ENCODE data around the gene VIPR2.

Gene VIPR2

DNA sequence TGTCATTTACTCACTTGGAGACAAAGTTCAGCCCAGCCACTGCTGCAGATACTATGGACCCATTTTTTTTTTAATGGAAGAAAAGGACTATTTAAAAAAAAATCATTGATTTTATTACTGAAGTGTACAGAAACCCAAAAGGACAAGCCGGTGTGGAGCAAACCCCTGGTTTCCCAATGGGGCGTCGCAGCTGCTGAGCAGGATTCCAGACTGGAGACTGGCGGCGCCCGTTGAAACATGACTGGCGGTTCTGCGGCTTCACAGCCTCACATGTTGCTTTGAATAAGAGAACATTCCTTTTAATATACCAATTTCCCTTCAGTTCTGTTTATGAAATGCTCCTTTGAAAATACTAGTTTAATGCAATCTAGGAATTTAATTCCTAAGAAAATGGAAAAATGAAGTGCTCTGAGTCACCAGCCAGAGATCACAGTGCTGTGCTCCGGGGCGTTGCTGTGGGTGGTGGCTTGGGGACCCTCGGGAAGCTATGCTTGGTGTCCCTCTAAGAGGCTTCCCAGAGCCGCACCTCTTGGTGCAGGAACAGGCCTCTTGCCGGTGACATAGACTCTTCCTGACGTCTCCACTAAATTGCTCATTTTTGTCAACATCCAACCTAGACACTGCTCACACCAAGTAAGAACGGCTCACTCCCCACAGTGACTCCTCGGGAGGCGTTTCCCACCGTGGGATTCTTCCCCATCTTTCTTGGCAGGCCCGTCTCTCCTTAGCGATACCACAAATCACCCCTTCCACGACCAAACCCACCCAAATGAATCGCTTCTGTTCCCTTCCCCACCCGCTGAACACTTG, 12.0 kb upstream of the VIPR2 start:
- DNase-seq = no peak

DNA sequence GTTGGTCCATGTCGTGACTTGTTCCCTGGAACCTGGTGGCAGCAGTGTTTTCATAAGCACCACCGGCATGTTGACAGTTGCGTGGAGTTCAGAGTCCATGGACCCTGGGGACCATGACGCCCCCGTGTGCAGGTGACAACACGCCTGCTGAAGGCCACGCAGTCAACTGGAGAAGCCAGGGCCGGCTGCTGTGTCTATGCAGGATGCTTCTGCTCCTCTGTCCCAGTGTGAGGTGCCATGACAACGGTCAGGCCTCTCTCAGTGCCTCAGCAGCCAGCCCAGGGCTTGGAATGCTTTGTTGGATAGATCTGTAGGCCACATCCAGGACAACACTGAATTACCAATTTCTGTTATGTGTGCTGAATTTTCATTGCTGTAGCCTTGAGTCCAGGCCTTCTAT, 10.7 kb upstream of the VIPR2 start:
- no peak for DNase-seq

DNA sequence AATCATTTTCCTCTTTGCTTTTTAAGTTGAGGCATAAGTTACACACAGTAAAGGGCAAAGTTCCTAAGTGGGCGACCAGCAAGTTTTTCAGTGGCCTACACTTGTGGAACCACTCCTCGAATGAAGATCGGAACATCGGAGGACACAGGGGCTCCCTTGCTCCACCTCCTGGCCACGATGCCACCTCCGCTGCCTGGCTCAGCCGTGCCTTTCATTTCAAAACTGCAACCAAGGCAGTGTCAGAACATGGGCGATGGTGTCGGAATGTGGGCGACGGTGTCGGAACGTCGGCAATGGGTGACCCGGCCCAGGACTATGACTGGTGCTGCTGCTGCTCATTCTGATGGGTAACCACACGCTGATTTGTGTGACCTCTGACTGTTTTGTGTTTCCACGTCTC, 9.6 kb upstream of the VIPR2 start:
- DNase-seq = no peak

DNA sequence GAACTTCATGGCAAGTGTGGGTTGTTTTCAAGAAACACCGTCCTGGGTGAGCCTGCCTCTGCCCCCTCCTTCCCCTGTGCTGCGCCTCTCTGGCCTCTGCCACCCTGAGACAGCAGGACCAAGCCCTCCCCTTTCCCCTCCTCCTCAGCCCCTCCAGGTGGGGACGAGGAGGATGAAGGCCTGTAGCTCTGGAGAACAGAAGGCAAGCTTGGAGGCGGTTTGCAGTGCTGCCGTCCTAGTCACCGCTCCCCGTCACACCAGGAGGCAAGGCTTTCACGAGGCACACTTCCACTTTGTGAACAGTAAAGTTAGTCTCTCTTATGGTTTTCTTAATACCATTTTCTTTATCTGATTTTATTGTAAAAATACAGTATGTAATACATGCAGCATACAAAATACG, 8.8 kb upstream of the VIPR2 start:
- DNase-seq = no peak

DNA sequence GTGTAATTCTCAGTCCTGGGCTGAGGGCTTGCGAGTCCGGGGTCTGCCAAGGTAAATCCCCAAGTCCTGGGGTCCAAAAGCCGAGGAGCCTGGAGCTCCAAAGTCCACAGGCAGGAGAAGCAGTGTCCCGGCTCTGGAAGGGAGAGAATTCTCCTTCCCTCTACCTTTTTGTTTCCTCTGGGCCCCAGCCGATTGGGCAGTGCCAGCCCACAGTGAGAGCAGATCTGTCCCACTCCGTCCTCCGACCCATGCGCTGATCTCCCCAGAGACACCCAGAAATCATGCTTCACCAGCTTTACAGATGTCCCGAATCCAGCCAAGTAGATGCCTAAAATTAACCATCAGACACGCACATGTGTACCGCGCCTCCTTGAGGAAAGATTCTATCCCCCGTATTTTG, 8.1 kb upstream of the VIPR2 start:
- no peak for DNase-seq

DNA sequence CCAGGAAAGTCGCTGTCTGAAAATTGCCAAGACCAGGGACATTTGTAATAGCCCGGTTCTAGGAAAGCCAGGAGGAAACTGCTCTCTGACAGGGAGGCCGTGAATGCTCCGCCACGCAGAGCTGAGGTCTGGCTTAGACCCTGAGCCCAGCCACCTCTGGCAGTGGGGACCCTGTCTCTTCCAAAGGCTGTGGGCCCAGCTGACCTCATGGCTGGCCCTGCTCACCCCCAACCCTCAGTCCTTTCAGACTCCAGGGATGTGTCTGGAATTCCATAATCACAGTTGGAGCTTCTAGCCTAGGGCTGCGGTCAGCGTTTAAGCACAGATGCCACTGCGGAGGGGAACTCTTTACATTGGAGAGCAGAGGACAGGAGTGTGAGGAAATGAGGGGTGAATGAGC, 6.6 kb upstream of the VIPR2 start:
- DNase-seq = no peak

DNA sequence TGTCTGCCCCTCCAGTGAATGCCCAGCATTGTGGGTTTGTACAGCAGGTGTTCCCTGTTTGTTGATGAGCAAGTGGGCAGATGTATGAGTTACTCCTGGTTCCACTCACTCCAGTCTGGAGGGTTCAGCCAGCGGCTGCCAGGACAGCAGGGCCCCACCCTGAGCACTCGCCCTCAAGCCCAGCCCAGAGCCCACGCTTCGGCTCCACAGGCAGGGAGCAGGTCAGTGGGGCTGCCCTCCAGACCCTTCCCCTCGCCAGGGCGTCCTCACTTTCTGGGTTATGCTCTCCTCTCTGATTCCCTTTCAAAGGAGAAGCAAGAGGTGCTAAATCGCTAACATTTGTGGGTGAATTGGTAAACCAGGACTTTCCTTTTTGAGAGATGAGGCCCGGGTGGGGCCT, 4.8 kb upstream of the VIPR2 start:
- no peak for DNase-seq

DNA sequence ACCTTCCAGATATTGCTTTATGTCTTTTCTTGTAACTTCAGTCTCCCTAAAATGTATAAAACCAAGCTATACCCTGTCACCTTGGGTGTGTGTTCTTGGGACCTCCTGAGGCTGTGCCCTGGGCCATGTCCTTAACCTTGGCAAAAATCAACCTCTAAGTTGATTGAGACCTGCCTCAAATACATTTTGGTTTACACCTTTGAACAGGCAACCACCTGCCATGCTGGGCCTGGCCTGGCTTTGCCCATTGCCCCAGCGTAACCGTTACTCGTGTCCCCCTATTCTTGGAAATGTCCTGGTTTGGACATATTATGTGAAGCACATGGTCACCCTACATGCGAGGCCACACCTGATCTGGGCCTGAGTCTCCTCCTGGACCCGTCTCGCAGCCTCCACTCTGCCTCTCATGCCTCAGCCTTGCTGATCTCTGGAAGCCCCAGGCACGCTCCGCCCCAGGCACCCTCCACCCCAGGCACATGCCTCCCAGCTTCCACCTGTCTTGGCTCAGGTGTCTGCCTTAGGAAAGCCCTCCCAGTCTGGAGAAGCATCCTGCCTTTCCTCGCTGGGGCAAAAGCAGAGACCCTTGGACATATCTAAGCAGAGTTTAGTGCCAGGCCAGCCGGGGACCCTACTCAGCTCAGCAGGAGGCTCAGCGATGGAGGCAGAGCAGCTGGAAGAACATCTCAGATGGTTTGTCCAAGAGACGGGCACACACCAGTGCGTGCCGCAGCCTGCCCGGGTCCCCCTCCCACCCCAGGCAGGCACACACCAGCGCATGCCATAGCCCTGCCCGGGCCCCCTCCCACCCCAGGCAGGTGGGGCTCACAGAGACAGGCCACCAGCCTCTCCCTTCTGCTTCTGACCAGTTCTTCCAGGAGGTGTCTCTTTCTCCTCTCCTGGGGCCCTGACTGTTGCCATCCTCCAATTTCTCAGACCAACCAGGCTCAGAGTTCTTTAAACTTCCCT, 4.0 kb upstream of the VIPR2 start:
- DNase-seq = no peak

DNA sequence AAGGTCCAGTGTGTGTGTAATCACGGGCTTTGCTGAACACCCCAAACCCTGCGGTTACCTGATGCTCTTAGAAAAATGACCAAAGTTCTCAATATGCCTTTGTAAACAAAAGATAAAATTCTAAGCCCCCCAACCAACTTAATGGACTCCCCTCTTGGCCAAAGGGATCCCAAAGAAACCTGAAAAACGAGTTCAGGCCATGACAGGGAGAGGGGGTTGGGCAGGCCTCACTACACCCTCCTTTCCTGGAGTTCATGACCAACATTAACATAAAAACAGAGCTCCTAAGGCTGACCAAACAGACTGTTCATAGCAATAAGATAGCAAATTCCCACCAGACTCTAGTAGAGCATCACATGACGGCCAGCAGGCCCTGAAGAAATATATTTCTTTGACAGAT, 3.0 kb upstream of the VIPR2 start:
- no peak for DNase-seq

DNA sequence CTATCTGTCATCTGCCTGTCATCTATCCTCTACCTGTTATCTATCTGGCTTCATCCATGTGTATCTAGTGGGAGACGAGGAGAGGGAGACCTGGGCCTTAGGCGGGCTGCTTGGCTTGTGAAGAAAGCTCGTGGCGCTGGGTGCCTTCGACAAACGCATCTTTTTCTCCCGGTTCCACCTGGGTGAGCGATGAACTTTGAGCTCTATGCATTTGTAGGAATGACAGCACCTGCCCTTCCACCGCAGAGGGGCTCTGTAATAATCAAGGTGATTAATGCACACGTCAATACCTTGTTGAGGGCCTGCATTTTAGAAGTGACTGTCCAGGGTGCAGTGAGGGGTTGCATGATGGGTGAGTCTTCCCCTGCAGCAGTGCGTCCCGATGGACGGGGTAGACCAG, 2.6 kb upstream of the VIPR2 start:
- no peak for DNase-seq

DNA sequence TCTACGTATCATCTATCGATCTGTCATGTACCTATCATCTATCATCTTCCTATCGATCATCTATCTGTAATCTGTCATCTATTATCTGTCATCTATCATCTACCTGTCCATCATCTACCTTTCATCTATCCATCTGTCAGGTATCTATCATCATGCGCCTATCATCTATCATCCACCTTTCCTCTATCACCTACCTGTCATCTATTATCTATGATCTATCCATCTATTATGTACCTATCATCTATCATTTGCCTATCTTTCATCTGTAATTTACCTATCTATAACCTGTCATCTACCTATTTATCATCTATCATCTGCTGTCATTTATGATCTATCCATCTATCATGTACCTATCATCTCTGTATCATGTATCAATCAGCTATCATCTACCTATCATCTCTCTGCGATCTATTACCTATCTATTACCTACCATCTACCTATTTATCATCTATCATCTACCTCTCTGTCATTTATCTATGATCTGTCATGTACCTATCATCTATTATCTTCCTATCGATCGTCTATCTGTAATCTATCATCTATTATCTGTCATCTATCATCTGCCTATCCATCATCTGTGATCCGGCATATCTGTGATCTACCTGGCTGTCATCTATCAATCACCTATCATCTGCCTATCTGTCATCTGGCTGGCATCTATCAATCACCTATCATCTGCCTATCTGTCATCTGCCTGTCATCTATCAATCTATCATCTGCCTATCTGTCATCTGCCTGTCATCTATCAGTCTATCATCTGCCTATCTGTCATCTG, 1.6 kb upstream of the VIPR2 start:
- no peak for DNase-seq

DNA sequence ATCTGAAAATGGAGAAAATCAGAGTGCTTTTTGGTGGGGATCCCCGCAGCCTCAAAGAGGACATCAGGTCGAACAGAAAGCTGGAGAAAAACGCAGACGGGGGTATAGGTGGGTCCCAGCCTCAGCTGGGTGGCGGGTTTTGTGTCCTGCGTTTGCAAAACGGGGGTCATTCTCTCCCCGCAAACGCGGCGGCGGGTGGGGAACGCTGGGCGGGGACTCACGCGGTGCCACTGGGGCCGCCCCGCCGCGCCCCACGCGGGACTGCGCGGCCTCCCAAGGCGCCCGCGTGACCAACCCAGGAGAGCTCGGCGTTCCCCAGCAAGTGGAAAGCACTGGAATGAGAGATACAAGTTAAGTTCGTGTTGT, 806 bp upstream of the VIPR2 start:
- DNase-seq = no peak

DNA sequence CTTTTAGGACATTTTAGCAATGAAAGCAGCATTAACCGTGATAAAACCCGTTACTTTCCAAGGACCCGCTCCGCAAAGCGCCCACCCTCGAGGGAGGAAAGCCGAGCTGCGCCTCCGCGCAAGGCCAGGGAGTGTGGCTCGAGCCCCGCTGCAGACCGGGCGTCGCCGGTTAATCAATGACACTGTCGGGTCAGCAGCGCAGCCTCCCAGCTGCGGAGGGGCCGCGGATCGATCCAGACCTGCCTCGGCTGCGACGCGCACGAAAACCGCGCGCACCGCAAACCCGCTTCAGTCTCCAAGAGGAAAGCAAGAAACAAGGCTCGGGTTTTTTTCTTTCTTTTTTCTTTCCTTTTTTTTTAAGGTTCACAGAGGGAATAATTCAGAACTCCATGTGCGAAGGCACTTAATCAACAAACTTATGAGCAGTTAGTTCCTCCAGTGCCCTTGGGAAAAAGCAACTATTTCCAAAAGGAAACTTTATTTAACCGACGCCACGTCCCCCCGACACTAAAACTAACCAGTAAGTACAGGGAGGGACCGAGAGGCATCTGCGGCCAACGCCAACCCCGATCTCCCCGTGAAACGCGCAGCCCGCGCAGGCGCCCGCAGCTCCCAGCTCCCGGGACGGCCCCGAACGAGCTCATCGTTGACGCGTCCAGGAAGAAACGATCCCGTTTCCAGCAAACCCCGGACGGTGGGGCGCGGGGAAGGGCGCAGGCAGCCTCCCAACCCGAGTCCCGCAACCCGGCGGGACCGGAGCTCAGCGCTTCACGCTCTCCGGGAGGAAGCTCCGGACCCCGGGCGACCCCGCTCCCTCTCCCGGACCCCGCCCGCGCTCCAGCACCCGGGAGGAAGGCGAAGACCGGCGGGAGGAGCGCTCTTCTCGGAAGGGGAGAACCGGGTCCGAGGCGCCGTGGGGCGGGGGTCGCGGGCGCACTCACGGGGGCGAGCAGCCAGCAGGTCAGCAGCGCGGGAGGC, 598 bp downstream of the VIPR2 start:
- peak; percentile 16 for DNase-seq

DNA sequence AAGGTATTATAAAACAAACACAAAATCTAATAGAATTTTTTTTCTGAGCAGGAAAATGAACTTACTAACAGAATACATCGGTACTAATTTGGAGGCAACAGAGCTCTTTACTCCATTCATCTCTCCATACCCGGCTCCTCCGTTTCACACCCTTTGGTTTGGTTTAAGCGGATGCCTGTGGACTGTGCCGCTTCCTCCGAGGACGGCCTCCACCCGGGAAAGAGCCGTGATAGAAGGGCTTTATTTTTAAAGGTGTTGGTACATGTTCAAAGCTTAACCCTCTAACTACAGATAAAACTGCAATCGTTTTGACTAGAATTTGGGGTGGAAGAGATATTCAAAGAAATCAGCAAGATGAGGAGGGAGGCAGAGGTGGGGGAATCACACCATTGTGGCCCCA, 1.9 kb downstream of the VIPR2 start:
- no peak for DNase-seq

DNA sequence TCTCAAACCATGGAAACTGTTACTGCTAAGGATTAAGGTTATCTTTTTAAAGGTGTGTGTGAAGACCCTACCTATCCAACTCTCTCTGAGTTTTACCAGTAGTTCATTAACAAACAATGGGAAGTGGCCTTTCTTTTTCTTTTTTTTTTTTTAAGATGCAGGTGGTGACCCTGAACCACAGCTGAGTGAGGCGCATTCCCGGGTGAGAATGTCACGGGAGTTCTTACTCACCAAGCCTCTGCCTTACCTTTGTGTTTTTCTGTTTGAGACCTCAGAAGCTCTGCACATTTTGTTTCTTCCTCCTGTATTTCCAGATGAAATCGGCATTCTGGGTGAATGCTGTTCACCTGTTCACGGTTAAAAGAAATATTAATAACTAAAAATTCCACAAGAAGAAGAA, 2.5 kb downstream of the VIPR2 start:
- DNase-seq = no peak

DNA sequence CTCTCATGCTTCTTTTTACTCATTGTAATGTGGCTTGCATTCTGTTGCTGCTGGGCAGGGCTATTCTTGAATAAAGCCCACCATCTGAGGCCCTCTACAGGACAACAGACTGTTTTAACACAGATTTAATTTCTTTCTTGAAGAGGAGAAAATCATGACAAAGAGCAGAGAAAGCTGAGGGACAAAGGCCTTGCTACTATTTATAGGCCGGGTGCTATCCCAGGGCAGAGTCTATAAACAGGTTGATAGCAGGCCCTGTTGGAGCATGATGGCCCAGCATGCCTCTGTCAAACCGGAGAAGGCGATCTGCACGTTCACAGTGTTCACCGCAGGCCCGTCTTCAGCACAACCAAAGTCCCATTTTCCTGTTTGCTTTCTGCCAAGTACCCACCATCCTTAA, 3.0 kb downstream of the VIPR2 start:
- DNase-seq = no peak

DNA sequence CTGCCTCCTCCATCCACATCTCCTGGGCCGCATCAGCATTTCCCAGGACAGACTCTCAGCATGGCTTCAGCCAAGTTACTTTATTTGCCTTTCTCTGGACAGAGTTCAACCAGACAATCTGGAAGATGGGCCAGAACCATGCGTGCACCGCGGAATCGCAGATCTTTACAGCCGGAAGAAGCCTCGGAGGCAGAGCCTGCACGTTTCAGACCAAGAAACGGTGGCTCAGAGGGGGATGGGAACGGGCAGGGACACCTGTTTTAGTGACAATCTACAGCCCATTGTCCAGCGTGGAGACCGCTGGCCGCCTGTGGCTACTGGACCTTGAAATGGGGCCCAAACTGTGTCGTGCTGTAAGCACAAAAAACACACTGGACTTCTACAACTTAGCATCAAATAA, 3.5 kb downstream of the VIPR2 start:
- no peak for DNase-seq

DNA sequence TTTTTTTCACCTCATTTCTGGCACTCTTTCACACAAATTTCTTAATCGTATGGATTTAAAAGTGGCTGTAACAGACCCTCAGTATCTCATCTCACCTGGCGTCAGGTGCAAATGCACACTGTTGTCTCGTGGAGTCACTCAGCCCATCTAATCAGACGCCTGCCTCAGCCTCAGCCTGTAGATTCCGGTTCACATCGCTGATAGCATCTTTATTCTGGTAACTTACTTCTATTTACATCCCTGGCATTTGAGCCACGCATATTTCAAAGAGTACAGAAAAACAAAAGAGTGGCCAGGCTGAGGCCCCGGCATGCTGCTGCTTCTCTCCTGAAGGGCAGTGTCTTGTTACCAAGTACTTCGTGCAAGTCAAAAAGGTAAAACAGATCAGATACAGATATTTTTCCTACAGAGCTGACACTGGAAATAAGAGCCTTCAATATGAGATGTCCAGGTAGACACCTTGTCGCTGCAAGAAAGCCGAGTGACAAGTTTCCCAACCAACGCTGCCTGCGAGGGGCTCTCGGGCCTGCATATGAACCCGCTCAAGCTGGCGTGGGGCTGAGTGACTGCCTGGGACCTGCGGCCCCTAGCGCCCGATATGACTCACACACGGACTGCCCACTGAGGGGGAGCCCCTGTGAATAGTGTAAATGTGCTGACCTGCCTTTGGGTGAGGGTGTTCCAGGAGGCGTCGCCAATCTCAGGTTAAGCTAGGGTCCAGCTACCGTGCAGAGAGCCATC, 4.3 kb downstream of the VIPR2 start:
- DNase-seq = no peak

DNA sequence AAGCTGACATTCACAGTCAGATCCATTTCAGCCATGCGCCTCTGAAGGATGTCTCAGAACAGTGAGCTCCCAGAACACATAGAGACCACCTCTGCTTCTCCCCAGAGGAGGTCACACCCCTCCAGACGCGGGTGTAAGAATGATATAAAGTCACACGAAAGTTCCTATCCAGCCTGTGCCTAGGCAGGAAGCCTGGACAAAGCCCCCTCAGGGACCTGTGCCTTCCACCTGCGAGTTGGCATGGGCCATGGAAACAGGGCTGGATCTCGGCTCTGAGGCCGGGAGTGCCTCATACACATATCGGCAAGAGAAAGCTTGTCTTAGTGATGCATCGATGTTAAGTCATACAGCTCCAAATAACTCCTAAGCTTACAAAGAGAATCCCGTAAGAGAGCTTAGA, 5.0 kb downstream of the VIPR2 start:
- DNase-seq = no peak

DNA sequence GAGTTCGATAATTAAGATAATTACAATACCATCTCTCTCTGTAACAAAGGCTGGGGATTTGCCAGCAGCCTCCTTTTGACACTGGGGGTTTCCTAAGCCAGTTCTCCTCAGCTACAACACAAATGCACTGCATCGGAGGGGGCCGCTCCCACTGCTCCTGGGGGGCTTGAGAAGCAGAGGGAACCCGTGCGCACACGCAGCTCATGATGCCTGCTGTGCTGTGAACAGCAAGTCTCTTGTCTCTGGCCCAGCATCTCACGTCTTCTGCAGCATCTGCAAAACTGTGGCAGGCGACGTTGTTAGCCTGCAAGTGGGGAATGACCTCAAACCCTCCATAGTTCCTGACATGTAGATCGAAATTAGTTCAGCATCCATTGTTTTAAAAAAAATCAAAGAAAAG, 5.5 kb downstream of the VIPR2 start:
- DNase-seq = no peak

DNA sequence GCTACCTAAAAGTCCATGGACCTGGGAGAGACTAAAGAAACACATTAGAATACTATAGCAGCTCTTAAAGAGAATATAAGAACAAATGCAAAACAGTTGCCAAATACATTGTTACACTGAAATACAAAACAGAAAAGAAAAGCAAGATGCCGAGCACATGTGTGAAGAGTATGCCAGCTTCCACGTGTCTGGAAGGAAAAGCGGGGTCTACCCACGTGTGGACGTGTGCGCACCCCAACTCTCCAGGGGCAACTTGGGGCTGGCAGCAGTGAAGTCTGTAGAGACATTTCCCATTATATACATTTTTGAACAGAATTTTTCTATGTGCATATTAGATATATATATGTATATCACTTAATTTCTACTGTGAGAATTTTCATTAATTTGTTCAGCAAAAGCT, 6.2 kb downstream of the VIPR2 start:
- DNase-seq = no peak

DNA sequence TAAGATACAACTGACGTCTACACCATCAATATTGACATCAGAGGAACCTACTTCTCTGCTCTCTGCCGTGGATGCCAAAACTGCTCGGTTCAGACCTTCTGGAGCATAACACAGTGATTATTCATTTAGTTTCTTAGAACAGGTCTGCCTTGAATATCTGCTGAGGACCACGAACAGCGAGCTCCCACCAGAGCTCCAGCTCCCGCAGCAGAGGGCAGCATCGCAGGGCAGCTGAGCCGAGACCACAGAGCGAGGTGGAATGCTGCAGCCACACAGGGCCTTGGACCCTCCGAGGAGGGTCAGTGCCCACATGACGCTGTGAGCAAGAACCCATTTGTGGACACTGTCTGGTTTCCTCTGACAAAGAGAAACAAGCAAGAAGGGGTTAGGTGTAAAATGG, 6.8 kb downstream of the VIPR2 start:
- DNase-seq = no peak

All from stimulated activated CD4-positive, alpha-beta T cell treated with anti-CD3 and anti-CD28 coated beads, Interleukin-4, amount 100 ng/mL, for 1 hour (primary cell).